GM10266 (cell line): ENCODE measurements around the gene CD302.

Source experiments
- DNase-seq: peaks from one replicate; pipeline ENCODE4 v3.0.0; 2012; ENCODE audit errors: extremely low spot score
- CTCF ChIP-seq: IDR thresholded peaks from 2 replicates; pipeline ENCODE4 v1.5.1; 2012; ENCODE audit warnings: mild to moderate bottlenecking, low read depth; ENCODE audit not compliant: control insufficient read depth, insufficient read depth; ENCODE audit errors: missing control alignments

The CD302 gene

GRCh38 chr2:159762075-159762474 lies 35.9 kb downstream of the CD302 start:
- no peak for TF ChIP-seq CTCF
- no peak for DNase-seq

- no peak for TF ChIP-seq CTCF
- no peak for DNase-seq
Measured at GRCh38 chr2:159760326-159760725, 37.7 kb downstream of the CD302 start.

- no peak for DNase-seq
- TF ChIP-seq CTCF = no peak
Measured at GRCh38 chr2:159759577-159759976, 38.4 kb downstream of the CD302 start.

- TF ChIP-seq CTCF = no peak
- no peak for DNase-seq
Measured at GRCh38 chr2:159758686-159759085, 39.3 kb downstream of the CD302 start.

GRCh38 chr2:159758239-159758638 lies 39.8 kb downstream of the CD302 start:
- no peak for TF ChIP-seq CTCF
- DNase-seq = no peak

GRCh38 chr2:159755788-159756187 lies 42.2 kb downstream of the CD302 start:
- DNase-seq = no peak
- peak; percentile 9 for TF ChIP-seq CTCF

- DNase-seq = no peak
- TF ChIP-seq CTCF = no peak
Measured at GRCh38 chr2:159755014-159755413, 43.0 kb downstream of the CD302 start.
